Smooth muscle cell of bladder (primary cell): ENCODE data around the gene SMG7. TPM values are rescaled to one million over a fixed set of nuclear protein-coding genes. Genes with fewer than 3 reads are reported as not detected.

Source experiments
- total RNA-seq: library from RNA; depleted of rRNA; stranded (reverse); fragments of >200 nt; gene quantifications from 2 replicates; pipeline ENCODE4 v1.2.3, GENCODE V29; 2014

SMG7 gene
- 10.7 and 10.8 TPM in 2 replicates for total RNA-seq

GRCh38 chr1:183472488-183473216, at the start of gene SMG7:
SMG7 (plus strand) TSS chr1:183472499; CDS start chr1:183472621, 122 bp downstream.

GRCh38 chr1:183590244-183591191, 118.2 kb downstream of the SMG7 start, which contains the start of gene NCF2:
NCF2 (minus strand) TSS chr1:183590459; CDS start chr1:183590329, 130 bp downstream.

Other genes starting within 250 kb of the SMG7 start
- gene NMNAT2, start 54.1 kb upstream of the SMG7 start, total RNA-seq = 0.18 and 0.28 TPM in 2 replicates
- gene NCF2, start 118.0 kb downstream of the SMG7 start, total RNA-seq = under 0.01 and 0.18 TPM in 2 replicates
- 160 and 211 TPM in 2 replicates for gene ARPC5, start 163.3 kb downstream of the SMG7 start, total RNA-seq
- gene APOBEC4, start 180.8 kb downstream of the SMG7 start, total RNA-seq = not detected in 2 replicates